Measurements from ENCODE around the gene RDX.

- TF ChIP-seq CTCF (IDR thresholded peaks at IDR 0.05; ENCODE audit: low read length), result no peak
- TF ChIP-seq EZH2phosphoT487 (IDR thresholded peaks at IDR 0.05; ENCODE audit: low read length), result no peak
- TF ChIP-seq EZH2 (optimal IDR thresholded peaks at IDR 0.05; ENCODE audit: low read depth, low read length), result no peak
These were observed 46.6 kb downstream of the RDX start for GRCh38 chr11:110249766-110250165.
